SK-N-SH (cell line): ENCODE results near the gene PTPRF.

Source experiments
- NFIC ChIP-seq: IDR thresholded peaks from 2 replicates; pipeline ENCODE4 v1.4.0; 2012; ENCODE audit warnings: borderline replicate concordance
- SIN3A ChIP-seq: IDR thresholded peaks from 2 replicates; pipeline ENCODE4 v1.6.1; 2012; ENCODE audit warnings: low read depth, mild to moderate bottlenecking, low read length, moderate library complexity, borderline replicate concordance
- TF ChIP-seq, protein P1 (sequence below): fragments of 200-600 bp; sonication (generic); IDR thresholded peaks from 2 replicates; pipeline ENCODE4 v1.6.1; 2017; ENCODE audit warnings: antibody characterized with exemption, mild to moderate bottlenecking, moderate library complexity

DNA sequence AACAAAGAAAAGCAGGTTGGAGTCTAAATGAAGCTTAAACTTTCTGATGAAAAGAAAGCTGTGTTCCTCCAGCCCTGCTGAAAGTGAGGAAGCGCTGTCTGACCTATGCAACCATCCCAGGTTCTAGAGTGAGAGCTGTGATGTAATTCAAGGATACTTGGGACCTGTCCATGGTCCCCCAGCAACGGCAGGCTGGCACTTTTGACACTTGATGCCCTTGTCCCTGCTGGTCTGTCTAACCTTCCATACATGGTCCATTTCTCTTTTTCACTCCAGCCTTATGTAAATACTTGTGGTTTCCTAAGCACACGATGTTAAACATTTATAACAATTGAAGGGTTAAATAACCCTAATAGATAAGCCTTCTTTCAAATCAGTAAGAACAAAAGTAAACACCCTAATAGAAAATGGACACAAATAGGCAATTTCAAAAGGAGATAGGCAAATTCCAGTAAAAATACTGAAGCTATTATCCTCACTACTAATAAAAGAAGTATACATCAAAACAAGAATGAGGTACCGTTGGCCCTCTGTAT, 101.5 kb downstream of the PTPRF start:
- TF ChIP-seq, protein P1, sequence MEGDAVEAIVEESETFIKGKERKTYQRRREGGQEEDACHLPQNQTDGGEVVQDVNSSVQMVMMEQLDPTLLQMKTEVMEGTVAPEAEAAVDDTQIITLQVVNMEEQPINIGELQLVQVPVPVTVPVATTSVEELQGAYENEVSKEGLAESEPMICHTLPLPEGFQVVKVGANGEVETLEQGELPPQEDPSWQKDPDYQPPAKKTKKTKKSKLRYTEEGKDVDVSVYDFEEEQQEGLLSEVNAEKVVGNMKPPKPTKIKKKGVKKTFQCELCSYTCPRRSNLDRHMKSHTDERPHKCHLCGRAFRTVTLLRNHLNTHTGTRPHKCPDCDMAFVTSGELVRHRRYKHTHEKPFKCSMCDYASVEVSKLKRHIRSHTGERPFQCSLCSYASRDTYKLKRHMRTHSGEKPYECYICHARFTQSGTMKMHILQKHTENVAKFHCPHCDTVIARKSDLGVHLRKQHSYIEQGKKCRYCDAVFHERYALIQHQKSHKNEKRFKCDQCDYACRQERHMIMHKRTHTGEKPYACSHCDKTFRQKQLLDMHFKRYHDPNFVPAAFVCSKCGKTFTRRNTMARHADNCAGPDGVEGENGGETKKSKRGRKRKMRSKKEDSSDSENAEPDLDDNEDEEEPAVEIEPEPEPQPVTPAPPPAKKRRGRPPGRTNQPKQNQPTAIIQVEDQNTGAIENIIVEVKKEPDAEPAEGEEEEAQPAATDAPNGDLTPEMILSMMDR, result no peak
- no peak for TF ChIP-seq SIN3A
- no peak for TF ChIP-seq NFIC
